ENCODE measurements around the gene MARCHF3. TPM values are rescaled to one million over a fixed set of nuclear protein-coding genes. Genes with fewer than 3 reads are reported as not detected.

MARCHF3 gene
- polyA plus RNA-seq, 4 donors: 3.6 to 8.5 (median 5.4) TPM

GRCh38 chr5:126877602-126878001 is 152.8 kb downstream of the MARCHF3 start:
- H3K27ac ChIP-seq (ENCODE audit: low read depth in 1 of 3, low read length in 2 of 3): no peak overlapping the region
- H3K4me3 ChIP-seq (ENCODE audit: low read depth in 1 of 3, low read length in 3 of 3): no peak overlapping the region
- 66 to 93% (median 86%) methylated on average over 7 of the region's 7 CpGs for WGBS, 3 donors
- peaks cover 0 to 7% (median 0%) of the 10 kb centered on the region in 3 donors for H3K36me3 ChIP-seq (ENCODE audit: control insufficient read depth in 3 of 3, insufficient read depth in 2 of 3, low read depth in 1 of 3, low read length in 3 of 3)
- peaks cover 0 to 6% (median 0%) of the 10 kb centered on the region in 3 donors for H3K4me1 ChIP-seq (ENCODE audit: control insufficient read depth in 3 of 3, insufficient read depth in 2 of 3, low read depth in 1 of 3, low read length in 2 of 3)
- H3K9me3 ChIP-seq (ENCODE audit: control insufficient read depth in 2 of 2, insufficient read depth in 1 of 2, low read depth in 1 of 2, low read length in 1 of 2): no peaks in the 10 kb centered on the region
- H3K27me3 ChIP-seq (ENCODE audit: control insufficient read depth in 3 of 3, insufficient read depth in 3 of 3, low read length in 3 of 3): no peaks in the 10 kb centered on the region
- FAIRE-seq (no peak), DNase-seq (no peak)

GRCh38 chr5:126875303-126875785 is 155.0 kb downstream of the MARCHF3 start:
- Histone ChIP-seq H3K4me3 (ENCODE audit: low read depth in 1 of 3, low read length in 3 of 3) (no peak overlapping the region), H3K27me3 (ENCODE audit: control insufficient read depth in 3 of 3, insufficient read depth in 3 of 3, low read length in 3 of 3) (no peaks in the 10 kb centered on the region), H3K9me3 (ENCODE audit: control insufficient read depth in 2 of 2, insufficient read depth in 1 of 2, low read depth in 1 of 2, low read length in 1 of 2) (no peaks in the 10 kb centered on the region), H3K36me3 (ENCODE audit: control insufficient read depth in 3 of 3, insufficient read depth in 2 of 3, low read depth in 1 of 3, low read length in 3 of 3) (peaks cover 0 to 13% (median 0%) of the 10 kb centered on the region in 3 donors), H3K27ac (ENCODE audit: low read depth in 1 of 3, low read length in 2 of 3) (no peak overlapping the region), H3K4me1 (ENCODE audit: control insufficient read depth in 3 of 3, insufficient read depth in 2 of 3, low read depth in 1 of 3, low read length in 2 of 3) (peaks cover 0 to 6% (median 0%) of the 10 kb centered on the region in 3 donors)
- WGBS, 3 donors: 71 to 85% (median 83%) methylated on average over 13 of the region's 13 CpGs
- DNase-seq (peak in 1 of 2 donors; percentile 16), FAIRE-seq (no peak)

GRCh38 chr5:126872561-126873354 is 157.6 kb downstream of the MARCHF3 start:
- DNase-seq (no peak), FAIRE-seq (no peak)
- peaks cover 0 to 6% (median 2%) of the 10 kb centered on the region in 3 donors for H3K4me1 ChIP-seq (ENCODE audit: control insufficient read depth in 3 of 3, insufficient read depth in 2 of 3, low read depth in 1 of 3, low read length in 2 of 3)
- H3K4me3 ChIP-seq (ENCODE audit: low read depth in 1 of 3, low read length in 3 of 3): no peak overlapping the region
- WGBS, 3 donors: 81 to 96% (median 93%) methylated on average over 11 of the region's 11 CpGs
- H3K9me3 ChIP-seq (ENCODE audit: control insufficient read depth in 2 of 2, insufficient read depth in 1 of 2, low read depth in 1 of 2, low read length in 1 of 2): no peaks in the 10 kb centered on the region
- no peaks in the 10 kb centered on the region for H3K27me3 ChIP-seq (ENCODE audit: control insufficient read depth in 3 of 3, insufficient read depth in 3 of 3, low read length in 3 of 3)
- H3K27ac ChIP-seq (ENCODE audit: low read depth in 1 of 3, low read length in 2 of 3): no peak overlapping the region
- peaks cover 0 to 9% (median 0%) of the 10 kb centered on the region in 3 donors for H3K36me3 ChIP-seq (ENCODE audit: control insufficient read depth in 3 of 3, insufficient read depth in 2 of 3, low read depth in 1 of 3, low read length in 3 of 3)

GRCh38 chr5:126871441-126871840 is 158.9 kb downstream of the MARCHF3 start:
- Histone ChIP-seq H3K4me1 (ENCODE audit: control insufficient read depth in 3 of 3, insufficient read depth in 2 of 3, low read depth in 1 of 3, low read length in 2 of 3) (peaks cover 0 to 6% (median 2%) of the 10 kb centered on the region in 3 donors), H3K4me3 (ENCODE audit: low read depth in 1 of 3, low read length in 3 of 3) (no peak overlapping the region), H3K36me3 (ENCODE audit: control insufficient read depth in 3 of 3, insufficient read depth in 2 of 3, low read depth in 1 of 3, low read length in 3 of 3) (peaks cover 0 to 9% (median 0%) of the 10 kb centered on the region in 3 donors), H3K27ac (ENCODE audit: low read depth in 1 of 3, low read length in 2 of 3) (no peak overlapping the region), H3K9me3 (ENCODE audit: control insufficient read depth in 2 of 2, insufficient read depth in 1 of 2, low read depth in 1 of 2, low read length in 1 of 2) (no peaks in the 10 kb centered on the region), H3K27me3 (ENCODE audit: control insufficient read depth in 3 of 3, insufficient read depth in 3 of 3, low read length in 3 of 3) (no peaks in the 10 kb centered on the region)
- WGBS, 3 donors: 95 to 100% (median 96%) methylated on average over 6 of the region's 6 CpGs
- FAIRE-seq: no peak
- no peak for DNase-seq

GRCh38 chr5:126869005-126869451 is 161.3 kb downstream of the MARCHF3 start:
- H3K4me3 ChIP-seq (ENCODE audit: low read depth in 1 of 3, low read length in 3 of 3): peak overlapping the region in 1 of 3 donors; percentile 8
- peak in 1 of 2 donors; percentile 33 for DNase-seq
- peaks cover 0 to 7% (median 0%) of the 10 kb centered on the region in 3 donors for H3K36me3 ChIP-seq (ENCODE audit: control insufficient read depth in 3 of 3, insufficient read depth in 2 of 3, low read depth in 1 of 3, low read length in 3 of 3)
- no peak for FAIRE-seq
- H3K9me3 ChIP-seq (ENCODE audit: control insufficient read depth in 2 of 2, insufficient read depth in 1 of 2, low read depth in 1 of 2, low read length in 1 of 2): no peaks in the 10 kb centered on the region
- peaks cover 0 to 2% (median 0%) of the 10 kb centered on the region in 3 donors for H3K4me1 ChIP-seq (ENCODE audit: control insufficient read depth in 3 of 3, insufficient read depth in 2 of 3, low read depth in 1 of 3, low read length in 2 of 3)
- H3K27ac ChIP-seq (ENCODE audit: low read depth in 1 of 3, low read length in 2 of 3): no peak overlapping the region
- no peaks in the 10 kb centered on the region for H3K27me3 ChIP-seq (ENCODE audit: control insufficient read depth in 3 of 3, insufficient read depth in 3 of 3, low read length in 3 of 3)
- WGBS, 3 donors: 14 to 54% (median 45%) methylated on average over 22 of the region's 22 CpGs

GRCh38 chr5:126868338-126869004 is 161.9 kb downstream of the MARCHF3 start:
- DNase-seq: no peak
- Histone ChIP-seq H3K9me3 (ENCODE audit: control insufficient read depth in 2 of 2, insufficient read depth in 1 of 2, low read depth in 1 of 2, low read length in 1 of 2) (no peaks in the 10 kb centered on the region), H3K4me3 (ENCODE audit: low read depth in 1 of 3, low read length in 3 of 3) (peak overlapping the region in 1 of 3 donors; percentile 8), H3K27ac (ENCODE audit: low read depth in 1 of 3, low read length in 2 of 3) (no peak overlapping the region), H3K4me1 (ENCODE audit: control insufficient read depth in 3 of 3, insufficient read depth in 2 of 3, low read depth in 1 of 3, low read length in 2 of 3) (peaks cover 0 to 2% (median 0%) of the 10 kb centered on the region in 3 donors), H3K27me3 (ENCODE audit: control insufficient read depth in 3 of 3, insufficient read depth in 3 of 3, low read length in 3 of 3) (no peaks in the 10 kb centered on the region), H3K36me3 (ENCODE audit: control insufficient read depth in 3 of 3, insufficient read depth in 2 of 3, low read depth in 1 of 3, low read length in 3 of 3) (peaks cover 0 to 7% (median 0%) of the 10 kb centered on the region in 3 donors)
- FAIRE-seq: no peak
- 68 to 82% (median 81%) methylated on average over 11 of the region's 11 CpGs for WGBS, 3 donors

- 85 to 90% (median 89%) methylated on average over 8 of the region's 8 CpGs for WGBS, 3 donors
- H3K27ac ChIP-seq (ENCODE audit: low read depth in 1 of 3, low read length in 2 of 3): no peak overlapping the region
- peaks cover 0 to 2% (median 0%) of the 10 kb centered on the region in 3 donors for H3K4me1 ChIP-seq (ENCODE audit: control insufficient read depth in 3 of 3, insufficient read depth in 2 of 3, low read depth in 1 of 3, low read length in 2 of 3)
- H3K27me3 ChIP-seq (ENCODE audit: control insufficient read depth in 3 of 3, insufficient read depth in 3 of 3, low read length in 3 of 3): no peaks in the 10 kb centered on the region
- DNase-seq: no peak
- no peak for FAIRE-seq
- no peak overlapping the region for H3K4me3 ChIP-seq (ENCODE audit: low read depth in 1 of 3, low read length in 3 of 3)
- H3K9me3 ChIP-seq (ENCODE audit: control insufficient read depth in 2 of 2, insufficient read depth in 1 of 2, low read depth in 1 of 2, low read length in 1 of 2): no peaks in the 10 kb centered on the region
- peaks cover 0 to 7% (median 0%) of the 10 kb centered on the region in 3 donors for H3K36me3 ChIP-seq (ENCODE audit: control insufficient read depth in 3 of 3, insufficient read depth in 2 of 3, low read depth in 1 of 3, low read length in 3 of 3)
These were observed 163.3 kb downstream of the MARCHF3 start for GRCh38 chr5:126866851-126867636.

- H3K27ac ChIP-seq (ENCODE audit: low read depth in 1 of 3, low read length in 2 of 3): no peak overlapping the region
- WGBS, 3 donors: 61 to 83% (median 81%) methylated on average over 3 of the region's 3 CpGs
- H3K27me3 ChIP-seq (ENCODE audit: control insufficient read depth in 3 of 3, insufficient read depth in 3 of 3, low read length in 3 of 3): no peaks in the 10 kb centered on the region
- H3K4me1 ChIP-seq (ENCODE audit: control insufficient read depth in 3 of 3, insufficient read depth in 2 of 3, low read depth in 1 of 3, low read length in 2 of 3): peaks cover 0 to 2% (median 0%) of the 10 kb centered on the region in 3 donors
- no peak overlapping the region for H3K4me3 ChIP-seq (ENCODE audit: low read depth in 1 of 3, low read length in 3 of 3)
- no peaks in the 10 kb centered on the region for H3K9me3 ChIP-seq (ENCODE audit: control insufficient read depth in 2 of 2, insufficient read depth in 1 of 2, low read depth in 1 of 2, low read length in 1 of 2)
- H3K36me3 ChIP-seq (ENCODE audit: control insufficient read depth in 3 of 3, insufficient read depth in 2 of 3, low read depth in 1 of 3, low read length in 3 of 3): no peaks in the 10 kb centered on the region
- FAIRE-seq: no peak
- DNase-seq: no peak
These were observed 165.1 kb downstream of the MARCHF3 start for GRCh38 chr5:126865299-126865698.
